PC-9 (cell line): ENCODE measurements around the gene ACTR1A. TPM values are rescaled to one million over a fixed set of nuclear protein-coding genes. Genes with fewer than 3 reads are reported as not detected.

ENCODE experiments used
- BruUV-seq: library from RNA; stranded (reverse); fragments of 400-500 nt; replicated peaks from 2 replicates; lab custom pipeline; 2021; lab: Mats Ljungman, UMichigan
- CTCF ChIA-PET: fragments of 300-600 bp; sonication (Branson Sonifier 250); formaldehyde crosslinking; loops from one replicate; lab custom pipeline; 2022; ENCODE audit warnings: antibody characterized with exemption; lab: Charles Lee
- POLR2A ChIA-PET: fragments of 300-600 bp; sonication (Branson Sonifier 250); formaldehyde crosslinking; loops from one replicate; lab custom pipeline; 2022; ENCODE audit warnings: antibody characterized with exemption; ENCODE audit not compliant: unreplicated experiment; lab: Charles Lee
- DNase-seq, 2 experiments: peaks; one replicate each; pipeline versions ENCODE4 v3.0.0 to v3.0.0-alpha.2; 2015 to 2022; ENCODE audit warnings: mixed read lengths in 1 of 2
- H2AFZ ChIP-seq: fragments of 200-600 bp; sonication (generic); 2 replicates; pipeline ENCODE4 v1.8.1; 2017; ENCODE audit warnings: antibody characterized with exemption
- H3F3A ChIP-seq: fragments of 200-600 bp; sonication (generic); 2 replicates; pipeline ENCODE4 v1.8.1; 2017; ENCODE audit warnings: antibody characterized with exemption, mild to moderate bottlenecking, low read depth; ENCODE audit not compliant: insufficient read depth
- H3K27ac ChIP-seq: fragments of 200-600 bp; sonication (generic); 2 replicates; pipeline ENCODE4 v1.6.1; 2016; ENCODE audit warnings: mixed run types
- H3K27me3 ChIP-seq: fragments of 200-600 bp; sonication (generic); 2 replicates; pipeline ENCODE4 v1.6.1; 2016; ENCODE audit warnings: low read depth, mixed run types; ENCODE audit not compliant: insufficient read depth
- H3K36me3 ChIP-seq: fragments of 200-600 bp; sonication (generic); 2 replicates; pipeline ENCODE4 v1.6.1; 2016; ENCODE audit warnings: low read depth, mixed run types
- H3K4me1 ChIP-seq: fragments of 200-600 bp; sonication (generic); replicated peaks from 2 replicates; pipeline ENCODE4 v1.6.1; 2016; ENCODE audit warnings: mixed run types; ENCODE audit not compliant: insufficient read depth
- H3K4me2 ChIP-seq: fragments of 200-600 bp; sonication (generic); 2 replicates; pipeline ENCODE4 v1.6.1; 2017; ENCODE audit warnings: mixed run types
- H3K4me3 ChIP-seq: fragments of 200-600 bp; sonication (generic); 2 replicates; pipeline ENCODE4 v1.6.1; 2016; ENCODE audit warnings: mixed run types
- H3K79me2 ChIP-seq: fragments of 200-600 bp; sonication (generic); 2 replicates; pipeline ENCODE4 v1.6.1; 2017; ENCODE audit warnings: low read depth, mixed run types
- H3K9me2 ChIP-seq: fragments of 200-600 bp; sonication (generic); 2 replicates; pipeline ENCODE4 v1.8.1; 2017; ENCODE audit warnings: mild to moderate bottlenecking; ENCODE audit not compliant: insufficient read depth
- H3K9me3 ChIP-seq: fragments of 200-600 bp; sonication (generic); 2 replicates; pipeline ENCODE4 v1.8.1; 2016; ENCODE audit warnings: low read depth; ENCODE audit not compliant: insufficient read depth
- H4K20me1 ChIP-seq: fragments of 200-600 bp; sonication (generic); 2 replicates; pipeline ENCODE4 v1.8.1; 2017; ENCODE audit not compliant: insufficient read depth
- EZH2 ChIP-seq: fragments of 200-600 bp; sonication (generic); IDR thresholded peaks from 2 replicates; pipeline ENCODE4 v1.8.0; 2017; ENCODE audit warnings: antibody characterized with exemption, low read depth
- intact Hi-C: fragments of 100-400 bp; cut with micrococcal nuclease; formaldehyde crosslinking; loops from one replicate; pipeline ENCODE4 v1.10.0; 2022; ENCODE audit not compliant: unreplicated experiment
- total RNA-seq: library from RNA; stranded (reverse); gene quantifications from 2 replicates; pipeline ENCODE4 v1.2.3, GENCODE V29; 2021
- TF ChIP-seq, protein P1 (sequence below): fragments of 200-600 bp; sonication (generic); conservative IDR thresholded peaks from 2 replicates; pipeline ENCODE4 v1.6.1; 2017; ENCODE audit warnings: mixed run types, antibody characterized with exemption, mild to moderate bottlenecking, moderate library complexity

Gene ACTR1A
- total RNA-seq, 1 experiment from 2014 or later, result 29.4 TPM

DNA sequence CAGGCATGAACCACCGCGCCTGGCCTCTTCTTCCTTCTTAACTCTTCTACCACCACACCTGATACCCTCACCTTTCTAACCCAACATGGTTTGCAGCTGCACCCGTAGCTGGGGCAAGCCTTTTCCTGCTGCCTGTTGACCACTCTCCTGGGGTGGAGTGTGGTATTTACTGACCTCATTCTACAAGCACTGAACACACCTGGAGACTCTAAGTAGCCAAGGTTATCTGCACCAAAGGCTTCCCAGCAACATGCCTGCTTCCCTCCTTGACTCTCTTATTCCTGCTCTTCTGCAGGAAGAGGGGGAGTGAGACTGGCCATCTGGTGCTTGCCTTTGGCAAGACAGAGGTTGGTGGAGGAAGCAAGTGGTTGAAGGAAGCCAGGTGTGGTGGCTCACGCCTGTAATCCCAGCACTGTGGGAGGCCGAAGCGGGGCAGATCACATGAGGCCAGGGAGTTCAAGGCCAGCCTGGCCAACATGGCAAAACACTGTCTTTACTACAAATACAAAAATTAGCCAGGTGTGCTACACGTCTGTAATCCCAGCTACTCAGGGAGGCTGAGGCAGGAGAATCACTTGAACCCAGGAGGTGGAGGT lies 10.1 kb downstream of the ACTR1A start:
- H4K20me1 ChIP-seq, result no peaks in the 10 kb centered on the region
- ChIA-PET POLR2A (no interaction called here), CTCF (no interaction called here)
- no peak overlapping the region for H3K4me3 ChIP-seq
- no peaks in the 10 kb centered on the region for H3K36me3 ChIP-seq
- H3K9me2 ChIP-seq, result no peaks in the 10 kb centered on the region
- no peaks in the 10 kb centered on the region for H3K27me3 ChIP-seq
- no peaks in the 10 kb centered on the region for H3K9me3 ChIP-seq
- intact Hi-C loops, result no loop called here
- H3K4me1 ChIP-seq, result no peaks in the 10 kb centered on the region
- 0 out of 2 replicates have a peak, but pooled peaks cover 13% of the 10 kb centered on the region for H3K79me2 ChIP-seq
- no peak for TF ChIP-seq EZH2
- TF ChIP-seq, protein P1, sequence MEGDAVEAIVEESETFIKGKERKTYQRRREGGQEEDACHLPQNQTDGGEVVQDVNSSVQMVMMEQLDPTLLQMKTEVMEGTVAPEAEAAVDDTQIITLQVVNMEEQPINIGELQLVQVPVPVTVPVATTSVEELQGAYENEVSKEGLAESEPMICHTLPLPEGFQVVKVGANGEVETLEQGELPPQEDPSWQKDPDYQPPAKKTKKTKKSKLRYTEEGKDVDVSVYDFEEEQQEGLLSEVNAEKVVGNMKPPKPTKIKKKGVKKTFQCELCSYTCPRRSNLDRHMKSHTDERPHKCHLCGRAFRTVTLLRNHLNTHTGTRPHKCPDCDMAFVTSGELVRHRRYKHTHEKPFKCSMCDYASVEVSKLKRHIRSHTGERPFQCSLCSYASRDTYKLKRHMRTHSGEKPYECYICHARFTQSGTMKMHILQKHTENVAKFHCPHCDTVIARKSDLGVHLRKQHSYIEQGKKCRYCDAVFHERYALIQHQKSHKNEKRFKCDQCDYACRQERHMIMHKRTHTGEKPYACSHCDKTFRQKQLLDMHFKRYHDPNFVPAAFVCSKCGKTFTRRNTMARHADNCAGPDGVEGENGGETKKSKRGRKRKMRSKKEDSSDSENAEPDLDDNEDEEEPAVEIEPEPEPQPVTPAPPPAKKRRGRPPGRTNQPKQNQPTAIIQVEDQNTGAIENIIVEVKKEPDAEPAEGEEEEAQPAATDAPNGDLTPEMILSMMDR, result no peak
- BruUV-seq, result no TSS peak
- no peak for DNase-seq
- no peaks in the 10 kb centered on the region for H3F3A ChIP-seq
- H3K4me2 ChIP-seq, result no peak overlapping the region
- no peak overlapping the region for H2AFZ ChIP-seq
- H3K27ac ChIP-seq, result no peak overlapping the region

GRCh38 chr10:102491136-102491535 lies 11.4 kb downstream of the ACTR1A start:
- no peaks in the 10 kb centered on the region for H3K4me1 ChIP-seq
- ChIA-PET CTCF (no interaction called here), POLR2A (no interaction called here)
- H3K4me2 ChIP-seq, result no peak overlapping the region
- H3F3A ChIP-seq, result no peaks in the 10 kb centered on the region
- H3K4me3 ChIP-seq, result no peak overlapping the region
- no peak for DNase-seq
- H3K9me2 ChIP-seq, result no peaks in the 10 kb centered on the region
- no peaks in the 10 kb centered on the region for H3K9me3 ChIP-seq
- H4K20me1 ChIP-seq, result no peaks in the 10 kb centered on the region
- H3K79me2 ChIP-seq, result 0 out of 2 replicates have a peak, but pooled peaks cover 8% of the 10 kb centered on the region
- H3K27me3 ChIP-seq, result no peaks in the 10 kb centered on the region
- intact Hi-C loops, result no loop called here
- H3K36me3 ChIP-seq, result no peaks in the 10 kb centered on the region
- no TSS peak for BruUV-seq
- TF ChIP-seq, protein P1, result no peak
- TF ChIP-seq EZH2, result no peak
- H2AFZ ChIP-seq, result no peak overlapping the region
- no peak overlapping the region for H3K27ac ChIP-seq

DNA sequence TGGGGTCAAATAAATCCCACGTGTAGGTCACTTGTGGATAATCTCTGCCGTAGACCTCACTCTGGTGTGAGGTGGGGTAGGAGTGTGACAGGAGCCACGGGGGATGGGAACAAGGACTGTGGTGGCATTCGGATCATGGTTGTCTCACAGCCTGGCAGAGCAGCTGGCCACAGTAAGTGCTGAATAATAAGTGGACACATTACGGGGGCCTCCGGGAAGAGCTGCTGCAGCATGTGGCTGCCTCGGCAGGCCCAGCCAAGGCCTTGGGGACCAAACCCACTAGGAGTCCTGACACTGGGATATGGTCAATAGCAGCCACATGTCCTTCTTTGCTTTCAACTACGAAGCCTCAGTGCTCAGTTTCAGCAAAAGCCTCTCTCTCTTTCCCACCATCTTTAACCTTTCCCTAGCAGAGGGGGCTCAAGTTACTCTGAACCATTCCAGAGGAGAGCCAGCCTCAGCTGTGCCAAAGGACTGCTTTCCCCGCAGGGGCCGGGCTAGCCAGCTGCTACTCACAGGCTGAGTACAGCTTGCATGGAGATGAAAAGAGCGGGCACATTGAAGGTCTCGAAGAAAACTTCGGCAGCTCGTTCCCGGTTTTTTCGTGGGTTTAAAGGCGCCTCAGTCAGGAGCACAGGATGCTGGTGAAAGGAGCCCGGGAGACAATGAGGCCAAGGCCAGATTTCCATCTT lies 17.3 kb downstream of the ACTR1A start:
- POLR2A ChIA-PET, result no interaction called here
- no peak for DNase-seq
- H3K27ac ChIP-seq, result no peak overlapping the region
- intact Hi-C loops, result no loop called here
- H3K4me3 ChIP-seq, result no peak overlapping the region
- H3K4me1 ChIP-seq, result no peaks in the 10 kb centered on the region
- H3K27me3 ChIP-seq, result no peaks in the 10 kb centered on the region
- no peaks in the 10 kb centered on the region for H4K20me1 ChIP-seq
- TF ChIP-seq, protein P1, result no peak
- TF ChIP-seq EZH2, result no peak
- H2AFZ ChIP-seq, result no peak overlapping the region
- no TSS peak for BruUV-seq
- no peaks in the 10 kb centered on the region for H3K9me3 ChIP-seq
- H3K4me2 ChIP-seq, result no peak overlapping the region
- no peaks in the 10 kb centered on the region for H3K79me2 ChIP-seq
- no peaks in the 10 kb centered on the region for H3K9me2 ChIP-seq
- CTCF ChIA-PET, result no interaction called here
- H3K36me3 ChIP-seq, result no peaks in the 10 kb centered on the region
- H3F3A ChIP-seq, result no peaks in the 10 kb centered on the region
